Measurements from ENCODE around the gene STXBP3.

STXBP3 gene

DNA sequence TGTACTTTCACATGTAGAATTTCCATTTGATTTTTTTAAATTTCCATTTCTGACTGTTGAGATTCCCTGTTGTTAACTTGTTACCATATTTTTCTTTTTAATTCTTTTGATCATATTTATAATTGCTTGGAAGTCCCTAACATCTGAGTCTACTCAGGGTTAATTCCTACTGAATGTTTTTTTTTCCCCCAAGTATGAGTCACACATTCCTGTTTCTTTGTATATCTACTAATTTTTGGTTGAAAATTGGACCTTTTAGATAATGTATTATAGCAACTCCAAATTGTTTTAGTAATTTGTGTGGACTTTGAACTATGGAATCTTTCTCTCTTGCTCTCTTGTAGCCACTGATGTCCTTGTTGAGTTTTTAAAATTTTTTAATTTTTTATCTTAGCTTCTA lies 54.6 kb downstream of the STXBP3 start:
- DNase-seq (ENCODE audit: low spot score) = peak; percentile 14

DNA sequence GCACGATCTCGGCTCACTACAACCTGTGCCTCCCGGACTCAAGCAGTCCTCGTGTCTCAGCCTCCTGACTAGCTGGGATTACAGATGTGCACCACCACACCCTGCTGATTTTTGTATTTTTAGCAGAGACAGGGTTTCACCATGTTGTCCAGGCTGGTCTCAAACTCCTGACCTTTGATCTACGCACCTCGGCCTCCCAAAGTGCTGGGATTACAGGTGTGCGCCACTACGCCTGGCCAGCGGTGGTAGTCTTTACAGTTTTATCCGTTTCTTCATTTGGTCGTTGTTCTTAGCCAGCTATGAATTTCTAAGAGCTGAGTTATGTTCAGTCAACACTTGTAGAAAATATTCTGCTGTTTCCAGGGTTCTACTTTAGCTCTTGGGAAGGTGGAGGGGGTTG lies 57.1 kb downstream of the STXBP3 start:
- no peak for DNase-seq (ENCODE audit: low spot score)

DNA sequence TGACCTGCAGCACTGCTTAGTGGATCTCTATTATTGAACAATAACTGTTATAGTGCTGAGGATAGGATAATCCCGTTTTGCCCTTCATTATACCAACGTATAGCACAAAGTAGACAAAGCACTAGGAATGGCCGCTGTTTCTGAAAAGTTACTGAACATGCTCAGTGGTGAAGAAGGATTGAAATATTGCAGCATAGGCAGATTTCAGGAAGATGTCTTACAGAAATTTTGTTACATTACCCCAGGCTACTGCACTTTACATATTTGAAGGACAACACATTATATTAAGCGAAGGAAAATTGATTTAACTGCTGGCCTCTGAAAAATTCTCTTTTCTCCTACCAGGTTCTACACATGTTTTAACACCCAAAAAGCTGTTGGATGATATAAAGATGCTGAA lies 62.0 kb downstream of the STXBP3 start:
- DNase-seq (ENCODE audit: low spot score) = no peak

DNA sequence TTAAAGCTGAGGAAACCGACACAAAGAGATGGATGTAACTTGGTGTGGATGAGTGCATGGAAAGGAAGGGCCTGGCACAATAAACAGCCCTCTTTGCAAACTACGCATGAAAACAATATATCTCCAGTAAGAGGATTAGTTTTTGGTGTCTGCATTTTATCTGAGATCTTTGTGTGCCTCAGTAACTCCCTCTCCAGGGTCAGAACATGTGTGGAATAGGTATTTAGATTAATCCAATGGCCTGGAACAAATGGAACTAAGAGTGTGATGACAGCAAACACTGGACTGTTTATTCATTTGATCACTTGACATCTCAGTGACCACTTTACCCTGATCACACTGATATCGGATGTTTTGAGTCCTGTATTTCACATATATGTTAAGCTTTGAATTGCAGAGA lies 65.1 kb downstream of the STXBP3 start:
- no peak for DNase-seq (ENCODE audit: low spot score)

DNA sequence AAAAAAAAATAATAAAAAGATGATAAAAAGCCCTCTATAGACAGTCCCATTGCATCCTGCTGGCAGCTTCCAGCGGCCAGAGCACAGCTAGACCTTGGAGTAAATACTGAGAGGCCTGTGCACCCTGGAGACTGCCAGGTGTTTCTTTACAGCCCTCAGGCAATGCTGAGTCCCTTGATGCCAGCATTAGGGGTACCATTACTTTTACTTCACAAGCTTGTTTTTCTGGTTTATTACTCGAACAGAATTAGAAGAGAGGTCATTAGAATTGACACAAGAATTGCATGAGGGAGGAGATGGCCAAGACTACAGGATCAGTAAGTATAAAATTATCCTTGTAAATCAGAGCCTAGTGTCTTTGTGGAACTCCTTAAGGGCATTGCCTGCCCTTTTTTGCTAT lies 66.9 kb downstream of the STXBP3 start:
- no peak for DNase-seq (ENCODE audit: low spot score)

DNA sequence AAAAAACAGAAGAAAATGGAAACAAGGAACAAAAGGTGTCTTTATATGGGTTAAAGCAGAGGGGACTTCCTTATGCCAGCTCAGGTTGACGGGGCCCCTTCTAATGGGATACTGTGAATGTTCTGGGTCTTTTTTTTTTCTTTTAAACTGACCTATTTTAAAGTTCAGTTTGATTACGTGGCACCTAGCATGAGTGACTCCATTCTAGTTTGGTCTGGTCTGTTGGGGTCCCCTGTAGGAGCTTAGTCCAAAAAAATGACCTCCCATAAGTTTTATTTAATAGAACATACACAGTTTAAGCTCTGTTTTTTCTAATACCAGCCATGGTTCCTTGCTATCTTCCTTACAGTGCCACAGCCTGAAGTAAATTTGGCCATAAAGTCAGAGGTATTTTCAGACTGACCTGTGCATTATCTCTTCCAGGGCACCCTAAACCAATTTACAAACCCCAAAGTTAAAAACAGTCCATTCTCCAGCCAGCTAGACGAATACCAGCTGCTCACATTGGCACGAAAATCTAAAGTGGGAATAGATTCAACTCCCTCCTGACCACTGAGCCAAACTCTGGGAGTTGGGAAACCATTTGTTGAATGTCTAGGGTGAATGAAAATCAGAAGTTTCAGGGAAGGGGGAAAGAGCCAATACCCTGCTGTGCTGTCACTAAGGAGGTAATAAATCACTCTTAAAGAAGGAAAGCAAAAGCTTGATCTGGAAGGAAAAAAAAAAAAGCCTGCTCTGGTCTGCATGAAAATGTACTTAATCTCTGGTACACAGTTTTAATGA lies 68.1 kb downstream of the STXBP3 start:
- peak; percentile 31 for DNase-seq (ENCODE audit: low spot score)

DNA sequence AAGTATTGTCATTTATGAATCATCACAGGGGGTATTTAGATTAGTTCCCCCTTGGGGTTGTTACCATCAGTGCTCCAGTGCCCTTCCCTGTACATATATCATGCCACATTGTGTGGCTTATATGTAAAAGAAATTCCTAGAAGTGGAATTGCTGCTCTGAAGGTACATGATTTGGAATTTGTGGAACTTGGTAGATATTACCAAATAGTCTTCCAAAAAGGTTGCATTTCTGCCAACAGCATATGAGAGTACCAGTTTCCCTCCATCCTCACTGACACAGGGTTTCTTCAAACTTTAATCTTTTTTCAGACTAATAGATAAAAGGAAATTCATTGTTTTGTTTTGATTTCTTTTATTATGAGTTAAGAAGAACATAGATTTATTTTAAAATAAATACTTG lies 69.1 kb downstream of the STXBP3 start:
- DNase-seq (ENCODE audit: low spot score) = no peak

DNA sequence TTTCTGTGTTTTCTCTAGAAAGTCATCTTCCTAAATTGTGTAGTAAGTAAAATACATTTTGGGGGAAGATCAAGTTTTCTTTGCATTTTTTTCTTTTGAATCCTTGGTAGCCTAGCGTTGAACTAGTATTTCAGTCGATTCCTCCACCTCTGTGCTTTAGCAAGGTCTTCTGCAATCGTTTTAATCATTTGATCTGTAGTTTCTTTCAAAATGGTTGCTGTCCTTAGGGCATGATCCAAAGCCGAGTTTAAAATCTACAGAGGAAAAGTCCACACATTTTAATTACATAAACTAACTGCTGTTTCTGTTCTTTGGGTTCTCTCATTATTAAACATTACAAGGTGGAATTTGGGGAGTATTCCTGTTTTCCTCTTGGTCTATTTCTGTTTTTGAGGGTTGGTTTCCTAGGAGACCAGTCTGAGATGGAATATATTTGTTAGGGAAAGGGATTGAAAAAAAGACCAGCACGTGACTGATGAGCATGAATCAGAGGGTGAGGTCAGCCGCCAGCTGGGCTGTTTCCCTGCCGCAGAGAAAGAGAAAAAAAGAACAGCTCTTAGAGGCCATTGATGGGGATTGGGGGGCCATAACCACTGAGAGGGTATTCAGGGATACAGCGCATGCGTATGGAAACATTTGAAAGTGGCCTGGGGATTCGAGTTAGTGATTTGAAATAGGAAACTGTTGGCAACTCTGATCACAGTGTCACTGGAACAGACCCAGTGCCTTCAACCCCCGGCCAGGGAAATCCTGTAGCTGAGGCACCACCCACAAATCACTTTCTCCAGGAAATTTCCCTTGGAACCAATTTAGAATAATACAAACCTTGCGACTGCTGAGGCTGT lies 69.8 kb downstream of the STXBP3 start:
- DNase-seq (ENCODE audit: low spot score) = peak; percentile 84

DNA sequence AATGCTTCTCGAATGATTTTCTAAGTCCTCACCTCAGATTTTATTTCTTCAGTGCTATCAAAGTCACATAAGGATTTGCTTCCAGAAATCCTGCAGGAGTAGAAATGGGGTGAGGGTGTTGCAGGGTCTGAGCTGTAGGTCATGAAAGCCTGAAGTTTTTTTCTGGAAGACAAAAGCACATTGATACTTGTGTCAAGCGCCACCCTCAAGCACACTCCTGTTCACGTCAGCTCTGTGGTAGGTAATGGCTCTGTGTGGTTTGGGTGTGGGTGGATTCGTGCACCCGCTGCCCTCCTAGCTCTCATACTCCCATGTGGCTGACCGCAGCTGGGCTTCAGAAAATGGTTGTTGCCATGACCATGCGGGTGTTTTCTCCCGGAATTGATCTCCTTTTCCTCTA lies 70.5 kb downstream of the STXBP3 start:
- DNase-seq (ENCODE audit: low spot score) = peak; percentile 82

DNA sequence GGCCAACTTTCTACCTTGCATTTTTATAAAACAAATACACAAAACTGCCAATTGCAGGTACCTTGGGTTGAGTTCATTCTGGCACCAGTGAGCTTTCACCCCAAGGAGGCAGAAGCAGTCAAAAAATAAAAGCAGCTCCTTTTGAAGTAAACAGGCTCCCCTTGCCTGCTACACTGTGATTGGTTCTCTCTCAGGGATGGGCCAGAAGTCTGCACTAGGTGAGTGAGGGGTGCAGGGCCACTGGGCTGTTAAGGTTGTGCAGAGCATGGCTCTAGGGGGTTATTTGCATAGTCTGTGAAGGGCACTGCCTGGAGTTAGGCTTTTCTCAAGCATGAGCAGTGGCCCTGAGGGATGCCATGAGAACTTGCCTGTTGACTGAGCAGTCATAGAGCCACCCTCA lies 71.3 kb downstream of the STXBP3 start:
- DNase-seq (ENCODE audit: low spot score) = no peak

DNA sequence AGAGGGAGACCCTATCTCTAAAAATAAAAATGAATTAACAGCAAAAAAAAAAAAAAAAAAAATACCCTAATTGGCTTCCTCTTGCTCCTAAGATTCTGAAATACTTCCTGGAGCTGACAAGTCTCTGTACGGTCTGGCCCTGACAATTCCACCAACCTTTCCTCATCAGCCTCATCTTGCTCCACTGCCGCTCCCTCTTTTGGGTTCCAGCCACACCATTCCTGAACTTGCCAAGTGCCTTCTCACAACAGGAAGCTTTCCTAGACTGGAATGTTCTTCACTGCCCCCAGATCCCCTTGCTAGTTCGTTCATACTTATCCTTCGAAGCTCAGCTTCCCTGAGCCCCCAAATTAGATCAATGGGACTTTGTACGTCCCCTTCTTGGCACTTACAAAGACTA lies 73.4 kb downstream of the STXBP3 start:
- no peak for DNase-seq (ENCODE audit: low spot score)

DNA sequence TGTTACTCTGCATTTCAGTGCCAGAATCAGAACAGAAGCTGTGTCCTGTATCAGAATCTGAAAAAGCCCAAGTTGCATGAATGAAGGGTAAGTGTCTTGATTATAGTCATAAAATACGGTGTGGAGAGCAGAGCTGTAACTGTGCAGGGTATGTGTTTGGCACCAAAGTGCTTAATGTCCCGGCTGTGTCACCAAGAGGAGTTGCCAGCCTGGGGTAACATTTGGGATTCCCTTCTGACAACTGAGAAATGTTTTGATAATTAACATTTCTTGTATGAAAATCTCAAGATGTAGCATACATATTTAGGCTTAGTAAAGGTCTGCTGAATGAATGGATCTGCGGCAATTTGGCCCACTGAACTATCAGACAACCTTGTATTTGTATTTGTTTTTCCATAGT lies 77.2 kb downstream of the STXBP3 start:
- no peak for DNase-seq (ENCODE audit: low spot score)

DNA sequence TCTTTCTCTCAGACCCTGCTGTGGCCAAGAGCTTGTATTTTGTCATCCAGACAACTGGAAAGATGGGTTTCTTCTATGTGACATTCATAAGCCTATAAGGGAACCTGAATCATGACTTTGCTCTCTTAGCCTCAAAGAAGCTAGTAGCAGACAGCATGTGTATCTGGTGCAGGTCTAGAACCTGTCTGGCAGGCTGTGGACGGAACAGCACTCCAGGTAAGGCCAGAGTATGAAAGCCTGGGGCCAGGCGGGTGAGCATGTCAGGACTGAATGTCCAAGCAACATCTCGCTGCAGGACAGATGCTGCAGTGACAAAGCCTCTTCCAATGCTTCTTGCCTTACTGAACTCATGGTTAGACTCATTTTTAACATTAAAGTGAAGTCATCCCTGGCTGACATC lies 77.6 kb downstream of the STXBP3 start:
- no peak for DNase-seq (ENCODE audit: low spot score)

DNA sequence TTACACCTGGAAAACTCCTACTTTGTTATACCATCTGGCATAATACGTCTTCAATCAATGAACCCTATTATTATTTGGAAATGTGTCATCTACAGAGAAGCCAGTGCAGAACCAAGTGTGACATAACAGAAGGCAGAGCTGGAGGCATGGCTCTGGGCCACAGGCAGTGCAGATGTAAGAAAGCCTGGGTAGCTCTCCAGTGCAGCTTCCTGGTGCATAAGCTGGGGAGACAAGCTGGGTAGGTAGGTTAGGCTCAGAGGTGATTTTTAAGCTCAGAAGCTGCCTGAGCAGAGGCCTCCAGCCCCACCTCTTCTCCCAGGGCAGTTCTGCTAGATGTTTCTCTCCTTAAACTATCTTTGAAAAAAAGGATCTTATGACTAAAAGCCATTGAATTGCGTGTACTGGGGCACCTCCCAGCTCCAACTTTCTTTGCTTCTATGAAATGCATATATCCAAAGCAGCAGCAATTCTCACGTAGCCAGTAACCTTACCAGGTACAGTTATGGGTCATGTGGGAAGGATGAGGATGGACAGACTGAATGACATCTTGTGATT lies 79.7 kb downstream of the STXBP3 start:
- DNase-seq (ENCODE audit: low spot score) = no peak

DNA sequence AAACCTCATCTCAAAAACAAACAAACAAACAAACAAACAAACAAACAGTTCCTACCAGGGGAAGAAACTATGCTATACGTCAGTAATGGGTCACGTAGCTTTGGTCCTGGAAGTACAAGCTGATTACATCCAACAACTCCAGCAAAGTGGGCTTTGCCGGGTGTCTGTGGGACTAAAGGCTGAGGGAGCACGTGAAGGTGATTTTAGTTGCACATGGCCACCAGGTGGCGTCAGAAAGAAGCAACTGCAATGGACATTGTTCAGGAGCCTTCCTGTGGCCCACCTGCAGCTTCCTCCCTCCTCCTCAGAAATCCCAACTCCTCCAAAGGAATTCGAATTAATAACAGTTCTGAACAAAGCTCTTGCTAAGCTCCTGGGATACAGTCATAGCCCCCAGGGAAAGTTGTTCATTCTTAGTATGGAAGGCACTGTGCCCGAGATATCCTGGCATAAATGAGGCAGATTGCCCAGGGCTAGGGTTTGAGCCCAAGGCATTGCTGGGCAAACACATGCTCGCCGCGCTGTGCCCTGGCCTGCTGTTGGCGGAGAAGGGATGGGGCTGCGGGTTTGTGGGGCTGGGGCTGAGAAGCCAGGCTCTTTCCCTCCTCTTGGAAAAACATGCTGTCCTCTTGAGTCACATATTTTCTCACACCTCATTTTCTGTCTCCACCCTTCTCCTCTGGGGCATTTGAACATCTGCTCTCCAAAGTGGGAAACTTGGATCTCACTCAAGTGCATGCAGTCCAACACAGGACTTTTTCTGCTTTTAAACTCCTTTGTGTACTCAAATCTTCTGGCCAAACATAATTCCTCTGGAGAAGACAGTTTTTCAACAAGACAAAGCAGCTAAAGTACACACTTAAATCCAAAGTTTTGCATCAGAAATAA lies 81.8 kb downstream of the STXBP3 start:
- peak; percentile 83 for DNase-seq (ENCODE audit: low spot score)

DNA sequence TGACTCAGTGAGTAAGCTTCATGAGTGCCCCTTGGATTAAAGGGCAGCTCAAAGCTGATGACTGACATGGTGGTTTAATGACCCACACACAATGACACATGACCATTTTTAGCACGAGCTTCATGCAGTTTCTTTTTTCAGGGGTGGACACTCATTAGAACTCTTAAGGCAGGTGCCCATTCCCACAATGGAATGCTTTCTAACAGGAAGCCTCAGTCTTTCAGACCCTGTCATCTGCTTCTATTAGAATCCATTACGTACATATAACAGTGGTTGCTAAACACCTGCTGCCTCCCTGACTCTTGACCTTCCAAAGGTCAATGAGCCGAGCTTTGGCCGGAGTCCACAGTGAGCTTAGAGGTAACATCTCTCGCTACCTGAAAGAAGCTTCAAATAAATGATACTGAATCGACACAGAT lies 83.0 kb downstream of the STXBP3 start:
- no peak for DNase-seq (ENCODE audit: low spot score)

DNA sequence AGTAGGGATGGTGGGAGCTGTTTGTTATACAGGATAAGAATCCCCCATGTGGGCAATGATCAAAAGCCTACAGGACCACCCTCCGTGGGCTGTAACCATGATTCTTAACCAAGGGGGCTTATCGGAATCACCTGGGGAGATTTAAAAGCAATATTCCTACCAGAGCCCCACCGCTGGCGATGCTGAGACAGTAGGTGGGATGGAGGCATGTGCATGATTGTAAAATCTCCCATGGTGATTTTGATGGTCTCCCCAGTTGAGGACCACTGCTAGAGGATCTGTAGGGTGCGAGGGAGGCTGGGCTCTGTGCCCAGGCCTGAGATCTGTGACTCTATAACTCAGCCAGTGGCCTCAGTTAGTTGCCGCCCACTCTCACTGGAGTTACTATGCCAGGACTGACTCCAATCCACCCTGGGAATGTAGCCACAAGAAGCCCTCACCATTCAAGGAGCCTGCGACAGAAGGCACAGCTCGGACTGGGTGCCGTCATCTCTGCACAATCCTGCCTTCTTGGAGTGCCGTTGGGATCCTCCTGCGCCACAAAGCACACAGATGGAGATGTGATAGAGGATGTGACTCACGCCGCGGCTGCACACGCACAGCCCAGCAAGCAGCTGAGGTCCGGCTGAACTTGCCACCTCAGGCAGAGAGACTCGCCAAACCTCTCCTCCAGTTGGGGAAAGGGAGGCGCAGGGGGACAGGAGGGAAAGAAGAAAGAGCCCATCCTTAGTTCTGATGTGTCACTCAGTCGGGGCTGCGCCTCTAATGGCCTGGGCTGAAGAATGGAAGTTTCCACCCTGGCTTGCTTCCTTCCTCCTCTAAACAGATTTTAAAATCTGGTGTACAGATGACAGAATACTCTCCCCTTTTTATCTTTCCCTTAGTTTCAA lies 83.9 kb downstream of the STXBP3 start:
- DNase-seq (ENCODE audit: low spot score) = peak; percentile 93

DNA sequence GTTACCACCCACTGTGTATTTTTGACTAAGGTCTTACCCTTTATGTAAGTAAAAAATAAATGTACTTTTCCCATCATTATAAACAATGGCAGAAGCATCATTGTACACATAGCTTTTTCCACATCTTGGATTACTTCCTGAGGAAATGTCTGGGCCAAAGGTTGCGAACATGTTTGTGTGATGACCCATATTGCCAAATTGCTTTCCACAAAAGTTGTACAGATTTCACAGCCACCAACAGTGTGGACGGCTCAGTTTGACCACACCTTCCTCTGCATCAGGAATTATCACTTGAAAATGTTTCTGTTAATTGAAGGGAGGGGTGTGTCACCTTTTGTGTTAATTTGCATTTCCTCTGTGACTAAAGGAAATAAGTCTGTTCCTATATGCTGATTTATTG lies 84.8 kb downstream of the STXBP3 start:
- peak; percentile 67 for DNase-seq (ENCODE audit: low spot score)

DNA sequence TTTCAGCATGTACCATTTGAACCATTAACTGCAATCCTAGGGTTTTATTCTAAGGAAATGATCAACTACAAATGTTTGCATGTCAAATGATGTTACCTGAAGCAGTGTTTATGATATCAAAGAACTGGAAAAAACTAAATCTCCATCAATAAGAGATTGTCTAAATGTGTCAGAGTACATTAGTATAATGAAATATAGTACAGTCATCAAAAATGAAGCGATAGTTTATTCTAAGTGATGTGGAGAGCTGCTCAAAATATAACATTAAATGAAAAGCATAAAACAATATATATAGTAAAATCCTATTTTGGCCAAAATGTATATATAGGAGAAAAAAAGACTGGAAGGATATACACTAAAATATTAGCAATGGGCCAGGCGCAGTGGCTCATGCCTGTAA lies 86.5 kb downstream of the STXBP3 start:
- DNase-seq (ENCODE audit: low spot score) = no peak

DNA sequence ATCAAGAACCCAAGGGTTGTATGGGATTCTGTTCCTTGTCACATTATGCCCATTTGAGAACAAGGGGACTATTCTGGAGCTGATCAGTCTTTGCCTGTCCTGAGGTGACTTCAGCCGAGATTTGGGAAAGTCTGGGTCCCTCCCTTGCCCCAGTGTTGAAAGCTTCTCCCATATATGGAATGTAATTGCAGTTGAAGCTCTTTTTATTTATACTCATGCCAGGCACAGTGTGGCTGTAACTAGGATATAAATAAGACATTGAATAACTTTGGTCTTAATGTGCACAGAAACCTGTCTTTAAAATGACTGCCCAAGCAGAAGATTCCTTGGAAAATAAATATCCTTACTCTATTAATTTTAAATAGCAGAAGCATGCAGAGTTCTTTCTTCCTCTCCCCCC lies 95.2 kb downstream of the STXBP3 start:
- DNase-seq (ENCODE audit: low spot score) = no peak

DNA sequence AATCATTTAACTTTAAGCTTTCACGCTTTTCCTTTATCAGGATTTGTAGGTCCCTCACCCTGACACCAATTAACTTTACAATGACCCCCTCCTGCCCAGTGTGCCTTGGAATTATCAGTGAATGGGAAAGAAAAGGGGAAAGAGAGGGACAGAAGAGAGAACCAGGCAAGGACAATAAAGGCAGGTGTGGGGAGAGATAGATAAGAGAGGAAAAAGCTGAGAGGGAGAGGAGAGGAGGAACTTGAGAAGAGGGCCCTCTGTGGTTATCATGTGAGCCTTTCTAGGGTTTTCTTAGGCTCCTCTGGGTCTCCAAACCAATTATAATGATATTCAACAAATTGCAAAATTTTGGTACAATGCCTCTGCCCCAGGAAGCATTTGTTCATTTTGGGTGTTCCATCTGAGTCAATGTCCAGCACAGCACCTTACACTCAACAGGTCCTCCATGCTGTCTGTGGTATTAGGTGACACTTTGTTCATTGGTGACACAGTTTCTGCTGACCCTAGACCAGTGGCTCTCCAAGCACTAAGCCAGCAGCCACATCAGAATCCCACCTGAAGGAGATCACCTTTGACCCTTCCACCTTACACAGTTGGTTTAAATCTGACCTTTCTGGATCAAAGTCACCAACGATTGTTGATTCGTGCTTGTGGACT lies 96.2 kb downstream of the STXBP3 start:
- DNase-seq (ENCODE audit: low spot score) = no peak

Measured in AG20443 (cell line).